BLaER1 treated with 17β-estradiol and CSF1 and Interleukin-3, amounts not matched to agents 10 nM and 100 nM (cell line): ENCODE data around the gene TNNT3.
"Not testable (repeated sequence)": the region's sequence is repeated elsewhere in the genome, so short reads cannot be mapped to it uniquely, and the experiment has no call there.

Experiments
- H3K27ac ChIP-seq, 11 experiments: shearing (Covaris generic); formaldehyde crosslinking; 2 replicates each; pipeline ENCODE4 v1.8.1; 2022
- H3K27me3 ChIP-seq, 11 experiments: shearing (Covaris generic); formaldehyde crosslinking; 2 replicates each; pipeline ENCODE4 v1.8.1; 2022
- H3K36me3 ChIP-seq, 11 experiments: shearing (Covaris generic); formaldehyde crosslinking; 2 replicates each; pipeline ENCODE4 v1.8.1; 2022
- H3K4me1 ChIP-seq, 10 experiments: shearing (Covaris generic); formaldehyde crosslinking; 2 replicates each; pipeline ENCODE4 v1.8.1; 2022
- H3K4me2 ChIP-seq, 11 experiments: shearing (Covaris generic); formaldehyde crosslinking; 2 replicates each; pipeline ENCODE4 v1.8.1; 2022
- H3K4me3 ChIP-seq, 10 experiments: shearing (Covaris generic); formaldehyde crosslinking; 2 replicates each; pipeline ENCODE4 v1.8.1; 2022
- H3K9ac ChIP-seq, 11 experiments: shearing (Covaris generic); formaldehyde crosslinking; 2 replicates each; pipeline ENCODE4 v1.8.1; 2022
- H3K9me3 ChIP-seq, 11 experiments: shearing (Covaris generic); formaldehyde crosslinking; replicated peaks in 1 of 11; 2 replicates each; pipeline ENCODE4 v1.8.1; 2022
- H4K20me1 ChIP-seq, 11 experiments: shearing (Covaris generic); formaldehyde crosslinking; 2 replicates each; pipeline ENCODE4 v1.8.1; 2022
- Cebpa-rat ChIP-seq, 11 experiments: shearing (Covaris generic); IDR thresholded peaks; 2 replicates each; pipeline ENCODE4 v1.8.1; 2022

Gene TNNT3

GRCh38 chr11:1879941-1880720, 39.4 kb upstream of the TNNT3 start:
- H3K27ac ChIP-seq, result peak overlapping the region; percentile 74 to 87 (median 82)

GRCh38 chr11:1880746-1881441, 38.6 kb upstream of the TNNT3 start:
- no peak for TF ChIP-seq Cebpa-rat (IDR thresholded peaks at IDR 0.05)
- Histone ChIP-seq H3K4me1 (peaks cover 56 to 81% (median 77%) of the 10 kb centered on the region in 10 experiments), H3K36me3 (peaks cover 0 to 18% (median 0%) of the 10 kb centered on the region in 11 experiments; a peak in 5 of 22 replicates), H3K9me3 (no peaks in the 10 kb centered on the region), H3K4me3 (peak overlapping the region in 3 of 10 experiments; percentile 31 to 45 (median 36); a peak in 5 of 20 replicates), H3K27me3 (no peaks in the 10 kb centered on the region), H3K4me2 (peak overlapping the region; percentile 78 to 96 (median 93)), H3K27ac (peak overlapping the region; percentile 74 to 87 (median 82)), H3K9ac (peak overlapping the region; percentile 42 to 80 (median 73)), H4K20me1 (peaks cover 0 to 8% (median 0%) of the 10 kb centered on the region in 11 experiments; a peak in 2 of 22 replicates)

More at GRCh38 chr11:1879941-1880720, 39.4 kb upstream of the TNNT3 start:
- no peaks in the 10 kb centered on the region for H3K27me3 ChIP-seq
- H3K36me3 ChIP-seq, result peaks cover 0 to 11% (median 0%) of the 10 kb centered on the region in 11 experiments; a peak in 4 of 22 replicates
- peak overlapping the region; percentile 42 to 80 (median 73) for H3K9ac ChIP-seq
- peaks cover 59 to 88% (median 84%) of the 10 kb centered on the region in 10 experiments for H3K4me1 ChIP-seq
- TF ChIP-seq Cebpa-rat (IDR thresholded peaks at IDR 0.05), result no peak
- no peak overlapping the region; a peak in 1 of 20 replicates for H3K4me3 ChIP-seq
- no peaks in the 10 kb centered on the region for H3K9me3 ChIP-seq
- peak overlapping the region; percentile 78 to 96 (median 93) for H3K4me2 ChIP-seq
- peaks cover 0 to 12% (median 0%) of the 10 kb centered on the region in 11 experiments; a peak in 3 of 22 replicates for H4K20me1 ChIP-seq

GRCh38 chr11:1881442-1882264, 37.9 kb upstream of the TNNT3 start:
- peak overlapping the region in 7 of 10 experiments; percentile 4 to 45 (median 28); a peak in 11 of 20 replicates for H3K4me3 ChIP-seq
- peaks cover 0 to 20% (median 0%) of the 10 kb centered on the region in 11 experiments; a peak in 5 of 22 replicates for H3K36me3 ChIP-seq
- H4K20me1 ChIP-seq, result 0 out of 22 replicates have a peak, but pooled peaks cover 0 to 3% (median 0%) of the 10 kb centered on the region in 11 experiments
- H3K9me3 ChIP-seq, result no peaks in the 10 kb centered on the region
- peak overlapping the region; percentile 78 to 96 (median 93) for H3K4me2 ChIP-seq
- H3K4me1 ChIP-seq, result peaks cover 49 to 73% (median 69%) of the 10 kb centered on the region in 10 experiments
- H3K9ac ChIP-seq, result peak overlapping the region; percentile 42 to 80 (median 73); a peak in 21 of 22 replicates
- no peak for TF ChIP-seq Cebpa-rat (IDR thresholded peaks at IDR 0.05)
- peak overlapping the region; percentile 74 to 87 (median 82) for H3K27ac ChIP-seq
- no peaks in the 10 kb centered on the region for H3K27me3 ChIP-seq

GRCh38 chr11:1882265-1883238, 37.0 kb upstream of the TNNT3 start:
- Histone ChIP-seq H3K36me3 (peaks cover 0 to 20% (median 0%) of the 10 kb centered on the region in 11 experiments; a peak in 5 of 22 replicates), H3K4me3 (peak overlapping the region in 6 of 10 experiments; percentile 12 to 45 (median 30); a peak in 10 of 20 replicates), H3K27me3 (no peaks in the 10 kb centered on the region; a peak in 1 of 22 replicates), H3K4me1 (peaks cover 41 to 71% (median 63%) of the 10 kb centered on the region in 10 experiments), H3K4me2 (peak overlapping the region; percentile 78 to 96 (median 93)), H3K9ac (peak overlapping the region; percentile 42 to 80 (median 73); a peak in 20 of 22 replicates), H4K20me1 (0 out of 22 replicates have a peak, but pooled peaks cover 0 to 3% (median 0%) of the 10 kb centered on the region in 11 experiments), H3K27ac (peak overlapping the region; percentile 74 to 87 (median 82); a peak in 21 of 22 replicates), H3K9me3 (no peaks in the 10 kb centered on the region)
- TF ChIP-seq Cebpa-rat (IDR thresholded peaks at IDR 0.05), result no peak

- Histone ChIP-seq H3K36me3 (peaks cover 0 to 20% (median 0%) of the 10 kb centered on the region in 11 experiments; a peak in 5 of 22 replicates), H3K27me3 (no peaks in the 10 kb centered on the region; a peak in 1 of 22 replicates), H3K27ac (no peak overlapping the region), H3K4me2 (peak overlapping the region in 9 of 11 experiments; percentile 24 to 96 (median 93); a peak in 17 of 22 replicates), H3K4me1 (peaks cover 46 to 71% (median 66%) of the 10 kb centered on the region in 10 experiments), H4K20me1 (0 out of 22 replicates have a peak, but pooled peaks cover 0 to 3% (median 0%) of the 10 kb centered on the region in 11 experiments), H3K9me3 (no peaks in the 10 kb centered on the region), H3K4me3 (no peak overlapping the region), H3K9ac (no peak overlapping the region)
- no peak for TF ChIP-seq Cebpa-rat (IDR thresholded peaks at IDR 0.05)
Measured at GRCh38 chr11:1883346-1884302, 35.9 kb upstream of the TNNT3 start.

DNA sequence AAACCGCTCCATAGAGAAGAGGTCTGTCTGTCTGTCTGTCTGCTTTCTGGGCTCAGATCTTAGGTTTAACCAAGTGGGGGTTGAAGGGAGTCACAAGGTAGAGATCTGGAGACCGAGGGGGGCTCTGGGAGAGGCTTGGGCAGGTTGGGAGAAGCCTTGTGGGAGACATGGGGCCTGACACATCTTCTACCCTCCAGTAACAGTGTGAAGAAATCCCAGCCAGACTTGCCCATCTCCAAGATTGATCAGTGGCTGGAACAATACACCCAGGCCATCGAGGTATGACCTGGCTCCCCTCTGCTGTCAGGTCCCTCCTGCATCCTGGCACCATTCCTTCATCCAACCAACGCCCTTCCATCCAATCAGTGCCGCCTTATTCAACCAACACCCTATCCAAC, 35.2 kb upstream of the TNNT3 start:
- no peaks in the 10 kb centered on the region for H3K9me3 ChIP-seq
- no peak for TF ChIP-seq Cebpa-rat (IDR thresholded peaks at IDR 0.05)
- H3K36me3 ChIP-seq, result peaks cover 0 to 20% (median 0%) of the 10 kb centered on the region in 11 experiments; a peak in 5 of 22 replicates
- no peak overlapping the region for H3K9ac ChIP-seq
- no peak overlapping the region for H3K27ac ChIP-seq
- peak overlapping the region in 4 of 11 experiments; percentile 93 to 96 (median 94); a peak in 4 of 22 replicates for H3K4me2 ChIP-seq
- no peak overlapping the region for H3K4me3 ChIP-seq
- H3K27me3 ChIP-seq, result no peaks in the 10 kb centered on the region; a peak in 1 of 22 replicates
- H3K4me1 ChIP-seq, result peaks cover 52 to 73% (median 68%) of the 10 kb centered on the region in 10 experiments
- 0 out of 22 replicates have a peak, but pooled peaks cover 0 to 3% (median 0%) of the 10 kb centered on the region in 11 experiments for H4K20me1 ChIP-seq

DNA sequence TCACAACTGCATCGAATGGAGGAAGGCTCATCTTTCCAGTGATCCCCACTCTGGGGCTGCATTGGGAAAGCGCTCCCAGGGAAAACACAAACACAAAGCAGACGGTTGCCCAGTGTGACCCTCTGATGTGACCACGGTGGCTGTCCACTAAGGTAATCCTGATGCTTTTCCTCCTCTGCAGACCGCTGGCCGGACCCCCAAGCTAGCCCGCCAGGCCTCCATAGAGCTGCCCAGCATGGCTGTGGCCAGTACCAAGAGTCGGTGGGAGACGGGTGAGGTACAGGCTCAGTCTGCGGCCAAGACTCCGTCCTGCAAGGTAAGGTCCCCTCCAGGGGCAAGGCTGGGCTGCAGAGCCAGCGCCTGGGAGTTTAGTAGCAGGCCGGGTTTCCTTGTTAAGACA, 33.0 kb upstream of the TNNT3 start:
- H3K27me3 ChIP-seq, H3K4me2 ChIP-seq, H3K4me3 ChIP-seq, H3K9me3 ChIP-seq, H3K9ac ChIP-seq, H3K27ac ChIP-seq, H4K20me1 ChIP-seq: not testable (repeated sequence)
- Histone ChIP-seq H3K4me1 (peaks cover 52 to 73% (median 68%) of the 10 kb centered on the region in 10 experiments), H3K36me3 (peaks cover 0 to 20% (median 0%) of the 10 kb centered on the region in 11 experiments; a peak in 5 of 22 replicates)
